ENCODE data around the gene PDK2. TPM values are rescaled to one million over a fixed set of nuclear protein-coding genes. Genes with fewer than 3 reads are reported as not detected.

The PDK2 gene
- total RNA-seq, 2 experiments from 2014 or later: 9.8 to 16.2 TPM

DNA sequence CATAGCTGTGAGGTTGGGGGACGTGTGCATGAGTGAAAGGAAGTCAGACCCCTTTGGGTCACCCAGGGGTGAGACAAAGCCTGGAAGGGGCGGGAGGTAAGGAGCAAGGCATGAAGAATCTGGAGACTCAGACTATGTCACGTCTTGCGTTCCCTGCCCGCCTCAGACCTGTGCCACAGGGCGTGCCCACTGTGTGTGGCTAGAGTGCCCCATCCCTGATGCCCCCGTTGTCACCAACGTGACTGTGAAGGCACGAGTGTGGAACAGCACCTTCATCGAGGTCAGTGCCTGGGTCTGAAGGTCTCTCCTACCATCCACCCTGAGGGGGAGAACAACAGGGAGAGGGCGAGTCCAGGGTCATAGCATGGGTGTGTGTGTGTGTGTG, 15.1 kb upstream of the PDK2 start:
- CTCF ChIA-PET: interaction anchor here (0.5 to 5.3 kb wide), 3 partner anchors 14 to 430 kb away, joined by 3 to 23 read pairs (median 4); partner anchors contain the start of gene PDK2
- DNase-seq (no peak), ATAC-seq (no peak)
- Mint-ChIP-seq H3K36me3 (ENCODE audit: low read depth) (peaks cover 2% of the 10 kb centered on the region), H3K9me3 (ENCODE audit: low read depth) (no peaks in the 10 kb centered on the region), H3K4me1 (no peaks in the 10 kb centered on the region), H3K27ac (no peak overlapping the region), H3K27me3 (no peaks in the 10 kb centered on the region), H3K4me3 (no peak overlapping the region)
- POLR2A ChIA-PET: no interaction called here
- intact Hi-C loops (cut with DNase I, micrococcal nuclease): no loop called here

DNA sequence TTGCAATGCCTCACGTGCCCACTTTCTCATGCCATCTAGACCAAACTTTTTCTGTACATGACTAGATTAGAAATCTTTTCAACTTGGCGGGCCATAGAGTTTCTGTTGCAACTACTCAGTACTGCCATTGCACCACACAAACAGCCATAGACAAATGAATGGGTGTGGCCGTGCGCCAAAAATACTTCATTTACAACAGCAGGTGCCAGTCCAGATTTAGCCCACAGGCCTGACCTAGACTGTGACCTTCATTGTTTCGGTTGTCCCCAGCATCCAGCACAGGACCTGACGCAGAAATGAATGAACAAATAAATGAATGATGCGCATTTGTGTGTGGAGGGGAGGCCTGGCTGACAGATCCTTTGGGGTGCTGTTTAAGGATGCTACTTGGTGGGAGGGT, 14.3 kb upstream of the PDK2 start:
- DNase-seq: no peak
- Mint-ChIP-seq H3K9me3 (ENCODE audit: low read depth) (no peaks in the 10 kb centered on the region), H3K4me3 (no peak overlapping the region), H3K27ac (no peak overlapping the region), H3K36me3 (ENCODE audit: low read depth) (peaks cover 2% of the 10 kb centered on the region), H3K27me3 (no peaks in the 10 kb centered on the region), H3K4me1 (no peaks in the 10 kb centered on the region)
- ChIA-PET POLR2A (no interaction called here), CTCF (interaction anchor here (1.6 to 5.3 kb wide), 2 partner anchors 13 to 84 kb away, joined by 3 to 23 read pairs; partner anchors contain the start of gene PDK2)
- intact Hi-C loops (cut with DNase I, micrococcal nuclease): no loop called here
- no peak for ATAC-seq

DNA sequence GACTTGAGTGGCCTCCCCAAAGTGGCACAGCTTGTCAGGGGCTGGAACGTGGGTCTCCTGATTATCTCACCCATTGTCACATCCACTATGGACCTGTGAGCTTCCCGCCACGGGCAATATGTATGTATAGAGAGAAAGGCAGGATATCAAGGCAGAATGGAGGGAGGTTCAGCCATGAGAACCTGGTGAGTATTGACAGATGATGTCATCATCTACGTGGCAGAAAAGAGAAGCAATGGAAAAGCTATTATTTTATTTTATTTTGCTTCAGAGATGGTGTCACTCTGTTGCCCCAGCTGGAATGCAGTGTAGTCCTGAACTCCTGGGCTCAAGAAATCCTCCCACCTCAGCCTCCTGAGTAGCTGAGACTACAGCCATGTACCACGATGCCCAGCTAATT, 13.4 kb upstream of the PDK2 start:
- no peaks in the 10 kb centered on the region for H3K27me3 Mint-ChIP-seq
- ChIA-PET CTCF (interaction anchor here (0.7 to 5.3 kb wide), 5 partner anchors 12 to 85 kb away, joined by 3 to 23 read pairs (median 5); partner anchors contain the start of gene PDK2), POLR2A (no interaction called here)
- no peak for DNase-seq
- H3K27ac Mint-ChIP-seq: no peak overlapping the region
- no peak overlapping the region for H3K4me3 Mint-ChIP-seq
- H3K9me3 Mint-ChIP-seq (ENCODE audit: low read depth): no peaks in the 10 kb centered on the region
- no peaks in the 10 kb centered on the region for H3K4me1 Mint-ChIP-seq
- peaks cover 2% of the 10 kb centered on the region for H3K36me3 Mint-ChIP-seq (ENCODE audit: low read depth)
- intact Hi-C loops (cut with DNase I, micrococcal nuclease): no loop called here
- ATAC-seq: no peak

DNA sequence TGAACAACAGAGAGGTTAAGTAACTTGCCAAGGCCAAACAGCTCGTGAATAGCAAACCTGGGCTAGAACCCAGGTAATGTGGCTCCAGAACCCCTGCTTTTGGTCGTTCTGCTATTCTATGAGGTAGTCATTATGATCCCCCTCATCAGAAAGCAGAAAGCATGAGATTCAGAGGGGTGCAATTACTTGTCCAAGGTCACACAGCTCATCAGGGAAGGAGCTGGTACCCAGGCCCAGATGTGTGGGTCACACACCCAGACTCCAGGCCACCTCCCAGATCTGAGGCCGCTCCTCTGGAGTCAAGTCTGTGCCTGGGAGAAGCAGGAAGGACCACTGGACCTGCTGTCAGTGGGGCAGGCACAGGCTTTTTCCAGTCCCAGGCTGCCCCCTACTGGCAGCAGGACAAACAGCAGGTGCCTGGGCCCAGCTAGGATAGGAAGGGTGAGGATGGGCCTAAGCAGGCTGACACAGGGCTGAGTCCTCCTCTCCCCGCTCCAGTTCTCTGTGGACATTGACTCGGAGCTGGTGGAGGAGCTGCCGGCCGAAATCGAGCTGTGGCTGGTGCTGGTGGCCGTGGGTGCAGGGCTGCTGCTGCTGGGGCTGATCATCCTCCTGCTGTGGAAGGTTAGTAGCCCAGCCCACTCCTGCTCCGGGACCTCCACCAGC, 7.8 kb upstream of the PDK2 start:
- CTCF ChIA-PET: interaction anchor here (0.5 to 3.2 kb wide), 40 partner anchors 9 to 745 kb away, joined by 3 to 97 read pairs (median 4); partner anchors contain the start of genes DLX3 and ITGA3
- H3K9me3 Mint-ChIP-seq (ENCODE audit: low read depth): no peaks in the 10 kb centered on the region
- POLR2A ChIA-PET: interaction anchor here (0.6 kb wide), 1 partner anchor 230 kb away, joined by 4 read pairs; no protein-coding TSS in a partner anchor
- ATAC-seq: peak; percentile 88
- H3K36me3 Mint-ChIP-seq (ENCODE audit: low read depth): no peaks in the 10 kb centered on the region
- intact Hi-C loops (cut with DNase I, micrococcal nuclease): loop anchor here (1.0 to 5.0 kb wide), 4 partner anchors 60 to 226 kb away; no protein-coding TSS in a partner anchor
- H3K4me3 Mint-ChIP-seq: no peak overlapping the region
- no peaks in the 10 kb centered on the region for H3K4me1 Mint-ChIP-seq
- H3K27ac Mint-ChIP-seq: no peak overlapping the region
- H3K27me3 Mint-ChIP-seq: no peaks in the 10 kb centered on the region
- DNase-seq: peak; percentile 87

- ChIA-PET CTCF (interaction anchor here (0.6 to 3.2 kb wide), 32 partner anchors 8 to 278 kb away, joined by 3 to 97 read pairs (median 4); partner anchors contain the start of genes DLX3 and ITGA3), POLR2A (no interaction called here)
- Mint-ChIP-seq H3K36me3 (ENCODE audit: low read depth) (no peaks in the 10 kb centered on the region), H3K4me1 (no peaks in the 10 kb centered on the region), H3K27me3 (no peaks in the 10 kb centered on the region), H3K27ac (no peak overlapping the region), H3K9me3 (ENCODE audit: low read depth) (no peaks in the 10 kb centered on the region), H3K4me3 (no peak overlapping the region)
- no peak for DNase-seq
- intact Hi-C loops (cut with DNase I, micrococcal nuclease): loop anchor here (1.0 to 5.0 kb wide), 4 partner anchors 61 to 227 kb away; no protein-coding TSS in a partner anchor
- no peak for ATAC-seq
Measured at GRCh38 chr17:50087912-50088405, 7.2 kb upstream of the PDK2 start.

DNA sequence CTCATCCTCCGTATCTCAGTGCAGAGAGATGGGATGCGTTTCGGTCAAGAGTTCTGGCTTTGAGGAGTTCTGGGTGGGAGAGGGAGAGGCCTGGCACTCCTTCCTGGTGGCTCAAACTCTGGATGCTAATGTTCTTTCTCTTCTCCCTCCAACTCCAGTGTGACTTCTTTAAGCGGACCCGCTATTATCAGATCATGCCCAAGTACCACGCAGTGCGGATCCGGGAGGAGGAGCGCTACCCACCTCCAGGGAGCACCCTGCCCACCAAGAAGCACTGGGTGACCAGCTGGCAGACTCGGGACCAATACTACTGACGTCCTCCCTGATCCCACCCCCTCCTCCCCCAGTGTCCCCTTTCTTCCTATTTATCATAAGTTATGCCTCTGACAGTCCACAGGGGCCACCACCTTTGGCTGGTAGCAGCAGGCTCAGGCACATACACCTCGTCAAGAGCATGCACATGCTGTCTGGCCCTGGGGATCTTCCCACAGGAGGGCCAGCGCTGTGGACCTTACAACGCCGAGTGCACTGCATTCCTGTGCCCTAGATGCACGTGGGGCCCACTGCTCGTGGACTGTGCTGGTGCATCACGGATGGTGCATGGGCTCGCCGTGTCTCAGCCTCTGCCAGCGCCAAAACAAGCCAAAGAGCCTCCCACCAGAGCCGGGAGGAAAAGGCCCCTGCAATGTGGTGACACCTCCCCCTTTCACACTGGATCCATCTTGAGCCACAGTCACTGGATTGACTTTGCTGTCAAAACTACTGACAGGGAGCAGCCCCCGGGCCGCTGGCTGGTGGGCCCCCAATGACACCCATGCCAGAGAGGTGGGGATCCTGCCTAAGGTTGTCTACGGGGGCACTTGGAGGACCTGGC, 6.0 kb upstream of the PDK2 start:
- no peaks in the 10 kb centered on the region for H3K9me3 Mint-ChIP-seq (ENCODE audit: low read depth)
- H3K4me3 Mint-ChIP-seq: no peak overlapping the region
- no peak for ATAC-seq
- intact Hi-C loops (cut with DNase I, micrococcal nuclease): loop anchor here in 1 of 2 experiments (5.0 kb wide), 1 partner anchor 137 kb away; no protein-coding TSS in a partner anchor
- H3K27ac Mint-ChIP-seq: no peak overlapping the region
- H3K27me3 Mint-ChIP-seq: no peaks in the 10 kb centered on the region
- no peaks in the 10 kb centered on the region for H3K4me1 Mint-ChIP-seq
- POLR2A ChIA-PET: no interaction called here
- no peak for DNase-seq
- CTCF ChIA-PET: interaction anchor here (3.2 kb wide), 1 partner anchor 60 kb away, joined by 97 read pairs; no protein-coding TSS in a partner anchor
- H3K36me3 Mint-ChIP-seq (ENCODE audit: low read depth): no peaks in the 10 kb centered on the region

DNA sequence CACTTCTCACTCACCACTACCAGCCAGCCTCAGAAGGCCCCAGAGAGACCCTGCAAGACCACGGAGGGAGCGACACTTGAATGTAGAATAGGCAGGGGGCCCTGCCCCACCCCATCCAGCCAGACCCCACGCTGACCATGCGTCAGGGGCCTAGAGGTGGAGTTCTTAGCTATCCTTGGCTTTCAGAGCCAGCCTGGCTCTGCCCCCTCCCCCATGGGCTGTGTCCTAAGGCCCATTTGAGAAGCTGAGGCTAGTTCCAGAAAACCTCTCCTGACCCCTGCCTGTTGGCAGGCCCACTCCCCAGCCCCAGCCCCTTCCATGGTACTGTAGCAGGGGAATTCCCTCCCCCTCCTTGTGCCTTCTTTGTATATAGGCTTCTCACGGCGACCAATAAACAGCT, 5.1 kb upstream of the PDK2 start:
- POLR2A ChIA-PET: no interaction called here
- no peak overlapping the region for H3K27ac Mint-ChIP-seq
- CTCF ChIA-PET: interaction anchor here (1.3 to 1.4 kb wide), 2 partner anchors 28 to 67 kb away, joined by 3 to 4 read pairs; no protein-coding TSS in a partner anchor
- peaks cover 8% of the 10 kb centered on the region for H3K4me1 Mint-ChIP-seq
- no peak for ATAC-seq
- no peaks in the 10 kb centered on the region for H3K9me3 Mint-ChIP-seq (ENCODE audit: low read depth)
- no peak for DNase-seq
- no peaks in the 10 kb centered on the region for H3K36me3 Mint-ChIP-seq (ENCODE audit: low read depth)
- intact Hi-C loops (cut with DNase I, micrococcal nuclease): loop anchor here in 1 of 2 experiments (10.0 kb wide), 1 partner anchor 205 kb away; no protein-coding TSS in a partner anchor
- H3K4me3 Mint-ChIP-seq: no peak overlapping the region
- no peaks in the 10 kb centered on the region for H3K27me3 Mint-ChIP-seq

DNA sequence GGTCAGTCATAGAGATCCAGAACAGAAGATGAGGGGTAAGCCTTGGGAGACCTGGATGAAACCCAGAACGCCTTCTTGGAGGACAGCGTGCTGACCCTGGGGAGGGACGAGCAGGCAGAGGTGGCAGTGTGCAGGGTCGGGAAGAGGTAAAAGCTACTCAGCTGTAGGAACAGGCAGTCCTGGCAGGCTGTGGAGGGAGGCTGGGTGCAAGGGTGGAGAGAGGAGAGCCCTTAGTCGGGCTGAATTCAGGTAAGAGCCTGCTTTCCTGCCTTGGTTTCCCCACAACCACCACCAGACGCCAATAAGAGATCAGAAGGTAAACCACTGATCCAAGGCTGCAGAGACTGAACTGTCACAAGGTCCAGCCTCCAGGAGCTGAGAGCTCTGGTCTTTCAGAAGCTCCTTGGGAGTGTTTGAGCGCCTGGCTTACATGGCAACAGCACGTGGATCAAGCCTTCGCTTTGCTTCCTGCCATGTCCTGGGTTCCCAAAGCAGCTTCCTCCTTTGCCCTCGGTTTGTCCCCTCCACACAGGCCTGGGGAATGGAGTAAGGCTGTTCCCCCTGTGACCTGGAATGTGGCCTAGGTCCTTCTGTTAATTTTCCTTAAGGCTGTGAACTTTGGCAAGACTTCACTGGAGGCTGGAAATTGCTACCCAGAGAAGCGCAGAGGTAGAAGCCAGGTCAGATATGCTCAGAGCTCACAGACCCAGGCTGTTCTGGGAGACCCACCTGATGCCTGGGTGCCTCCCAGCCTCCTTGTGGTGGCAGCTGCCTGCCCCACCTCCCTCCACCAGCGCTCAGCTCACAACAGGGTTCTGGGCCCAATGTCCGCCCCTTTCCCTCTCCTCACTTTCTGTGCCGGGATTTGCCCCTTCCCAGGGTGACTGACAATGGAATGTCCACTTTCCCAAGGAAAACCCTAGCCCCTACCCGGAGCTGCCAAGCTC, 3.9 kb upstream of the PDK2 start:
- Mint-ChIP-seq H3K36me3 (ENCODE audit: low read depth) (no peaks in the 10 kb centered on the region), H3K27ac (no peak overlapping the region), H3K27me3 (no peaks in the 10 kb centered on the region), H3K4me3 (no peak overlapping the region), H3K4me1 (peaks cover 18% of the 10 kb centered on the region), H3K9me3 (ENCODE audit: low read depth) (no peaks in the 10 kb centered on the region)
- POLR2A ChIA-PET: no interaction called here
- DNase-seq (no peak), ATAC-seq (no peak)
- intact Hi-C loops (cut with DNase I, micrococcal nuclease): loop anchor here in 1 of 2 experiments (10.0 kb wide), 1 partner anchor 204 kb away; no protein-coding TSS in a partner anchor
- CTCF ChIA-PET: interaction anchor here (0.6 to 4.6 kb wide), 9 partner anchors 13 to 232 kb away, joined by 3 to 43 read pairs (median 4); no protein-coding TSS in a partner anchor

- Mint-ChIP-seq H3K4me3 (no peak overlapping the region), H3K36me3 (ENCODE audit: low read depth) (no peaks in the 10 kb centered on the region), H3K27me3 (no peaks in the 10 kb centered on the region), H3K4me1 (peaks cover 19% of the 10 kb centered on the region), H3K27ac (no peak overlapping the region), H3K9me3 (ENCODE audit: low read depth) (no peaks in the 10 kb centered on the region)
- intact Hi-C loops (cut with DNase I, micrococcal nuclease): loop anchor here in 1 of 2 experiments (10.0 kb wide), 1 partner anchor 203 kb away; no protein-coding TSS in a partner anchor
- ATAC-seq: no peak
- CTCF ChIA-PET: interaction anchor here (0.6 to 5.7 kb wide), 9 partner anchors 14 to 232 kb away, joined by 3 to 43 read pairs (median 4); no protein-coding TSS in a partner anchor
- POLR2A ChIA-PET: no interaction called here
- no peak for DNase-seq
Measured at GRCh38 chr17:50091918-50092285, 3.2 kb upstream of the PDK2 start.

DNA sequence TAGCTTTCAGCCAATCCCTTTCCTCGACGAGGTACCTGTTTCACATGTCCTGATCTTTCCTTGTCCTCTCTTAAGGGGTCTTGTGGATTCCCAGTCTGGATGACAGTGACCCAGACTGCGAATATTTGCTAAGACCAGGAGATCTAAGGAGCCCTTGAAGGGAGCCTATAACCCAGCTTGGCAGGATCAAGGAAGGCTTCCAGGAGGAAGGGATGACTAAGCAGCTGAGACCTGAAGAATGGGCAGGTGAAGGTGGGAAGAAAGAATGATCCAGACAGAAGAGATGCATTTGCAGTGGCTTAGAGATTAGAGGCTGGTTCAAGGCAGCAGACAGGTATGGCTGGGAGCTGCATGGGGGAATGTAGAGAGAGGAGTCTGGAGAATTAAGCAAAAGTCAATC, 1.9 kb upstream of the PDK2 start:
- DNase-seq (no peak), ATAC-seq (no peak)
- H3K4me1 Mint-ChIP-seq: peaks cover 19% of the 10 kb centered on the region
- H3K27me3 Mint-ChIP-seq: no peaks in the 10 kb centered on the region
- no peak overlapping the region for H3K4me3 Mint-ChIP-seq
- POLR2A ChIA-PET: no interaction called here
- H3K9me3 Mint-ChIP-seq (ENCODE audit: low read depth): no peaks in the 10 kb centered on the region
- intact Hi-C loops (cut with DNase I, micrococcal nuclease): loop anchor here in 1 of 2 experiments (10.0 kb wide), 1 partner anchor 202 kb away; no protein-coding TSS in a partner anchor
- H3K36me3 Mint-ChIP-seq (ENCODE audit: low read depth): no peaks in the 10 kb centered on the region
- H3K27ac Mint-ChIP-seq: no peak overlapping the region
- CTCF ChIA-PET: interaction anchor here (0.5 to 5.7 kb wide), 26 partner anchors 9 to 205 kb away, joined by 3 to 43 read pairs (median 9); partner anchors contain the start of genes COL1A1 and ITGA3
